Measurements from ENCODE around the gene VEPH1.
"Not testable (repeated sequence)": the region's sequence is repeated elsewhere in the genome, so short reads cannot be mapped to it uniquely, and the experiment has no call there.

Gene VEPH1

GRCh38 chr3:157327837-157328236 lies 175.4 kb downstream of the VEPH1 start:
- Histone ChIP-seq H3K4me3 (no peak overlapping the region), H3K27ac (no peak overlapping the region)

- H3K4me3 ChIP-seq = no peak overlapping the region
- H3K27ac ChIP-seq = no peak overlapping the region
These were observed 176.2 kb downstream of the VEPH1 start for GRCh38 chr3:157327018-157327417.

- not testable (repeated sequence) for H3K4me3 ChIP-seq, H3K27ac ChIP-seq
These were observed 178.3 kb downstream of the VEPH1 start for GRCh38 chr3:157324869-157325268.

GRCh38 chr3:157323360-157323759 lies 179.9 kb downstream of the VEPH1 start:
- no peak overlapping the region for H3K4me3 ChIP-seq
- no peak overlapping the region for H3K27ac ChIP-seq

GRCh38 chr3:157319672-157320071 lies 183.5 kb downstream of the VEPH1 start:
- Histone ChIP-seq H3K4me3 (no peak overlapping the region), H3K27ac (no peak overlapping the region)

- Histone ChIP-seq H3K4me3 (no peak overlapping the region), H3K27ac (no peak overlapping the region)
These were observed 184.5 kb downstream of the VEPH1 start for GRCh38 chr3:157318639-157319288.

GRCh38 chr3:157317895-157318294 lies 185.3 kb downstream of the VEPH1 start:
- Histone ChIP-seq H3K27ac (no peak overlapping the region), H3K4me3 (no peak overlapping the region)

DNA sequence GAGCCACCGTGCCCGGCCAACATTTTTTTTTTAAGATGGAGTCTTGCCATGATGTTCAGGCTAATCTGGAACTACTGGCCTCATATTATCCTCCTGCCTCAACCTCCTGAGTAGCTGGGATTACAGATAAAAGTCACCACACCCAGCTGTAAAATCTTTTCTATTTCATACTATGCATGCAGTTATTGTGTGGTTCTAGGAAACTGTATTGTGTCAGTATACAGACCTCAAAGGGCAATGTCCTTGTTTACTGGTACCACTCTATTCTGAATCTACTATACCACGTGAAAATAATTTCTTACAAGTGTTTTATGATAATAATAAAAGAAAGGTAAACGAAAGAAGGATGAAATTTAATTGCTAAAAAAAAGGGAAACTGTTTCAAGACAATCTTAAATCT lies 190.0 kb downstream of the VEPH1 start:
- Histone ChIP-seq H3K4me3 (no peak overlapping the region), H3K27ac (no peak overlapping the region)

- no peak overlapping the region for H3K4me3 ChIP-seq
These were observed 190.9 kb downstream of the VEPH1 start for GRCh38 chr3:157312376-157312745.

DNA sequence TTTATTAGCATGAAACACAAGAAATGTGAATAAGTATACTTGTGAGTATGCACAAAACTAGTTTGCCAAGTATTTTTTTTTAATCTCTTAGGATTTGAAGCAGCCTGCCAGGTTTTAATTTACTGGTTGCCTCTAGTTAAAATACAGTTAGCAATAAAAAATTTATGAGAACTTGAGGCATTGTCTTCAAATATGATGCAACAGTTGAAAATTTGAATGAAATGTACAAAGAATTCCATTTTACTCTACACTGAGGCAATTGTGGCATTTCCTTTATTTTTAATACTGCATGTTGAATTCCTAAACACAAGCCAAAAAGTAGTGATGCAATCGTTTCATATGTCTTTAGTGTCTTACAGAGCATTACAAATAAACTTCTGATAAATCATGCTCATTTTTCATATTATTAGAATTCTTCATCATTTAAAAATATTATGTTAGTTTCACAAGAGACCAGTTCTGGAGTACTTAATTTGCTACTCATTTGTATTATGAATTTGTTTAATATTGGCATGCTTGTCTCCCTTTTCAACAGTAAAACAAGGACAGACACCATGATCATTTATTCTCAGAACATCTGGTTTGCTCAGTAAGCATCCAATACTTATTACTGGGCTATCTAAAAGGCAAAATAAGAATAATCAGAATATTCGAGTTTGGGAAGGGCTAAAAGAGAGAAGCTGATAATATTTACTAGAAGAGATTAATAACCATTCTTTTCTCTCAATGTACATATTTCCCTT lies 191.4 kb downstream of the VEPH1 start:
- Histone ChIP-seq H3K27ac (peak overlapping the region in 1 of 21 experiments; percentile 15), H3K4me3 (no peak overlapping the region)

More at GRCh38 chr3:157312376-157312745, 190.9 kb downstream of the VEPH1 start:
- H3K27ac ChIP-seq = peak overlapping the region in 1 of 21 experiments; percentile 15

DNA sequence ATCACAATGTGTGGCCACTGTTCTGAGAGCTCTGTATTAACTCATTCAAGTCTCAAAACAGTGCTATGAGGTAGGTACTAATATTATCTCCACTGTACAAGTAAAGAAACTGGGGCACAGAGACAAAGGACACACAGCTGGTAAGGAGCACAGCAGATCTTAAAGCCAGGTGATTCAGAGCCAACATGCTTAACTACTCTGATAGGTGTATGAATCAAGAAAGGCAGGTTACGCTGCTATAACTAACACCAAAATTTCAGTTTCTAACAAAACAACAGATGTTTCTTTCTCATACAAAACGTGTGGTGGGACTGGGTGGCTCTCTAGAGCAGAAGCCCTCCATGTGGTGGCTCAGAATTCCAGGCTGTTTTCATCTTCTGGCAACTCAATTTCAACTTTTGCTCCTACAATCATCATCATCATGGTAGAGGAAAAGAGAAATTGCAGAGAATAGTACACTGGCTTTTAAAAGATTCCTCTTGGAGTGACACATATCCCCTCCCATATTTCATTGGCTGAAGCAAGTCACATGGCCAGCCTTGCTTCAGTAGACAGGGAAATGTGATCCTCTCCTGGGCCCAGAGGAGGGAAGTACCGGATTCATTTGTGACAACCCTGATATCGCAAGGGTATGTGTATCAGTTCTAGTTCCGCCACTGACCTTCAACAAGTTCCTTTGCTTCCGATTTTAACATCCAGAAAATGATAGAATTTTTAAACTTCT lies 192.7 kb downstream of the VEPH1 start:
- H3K27ac ChIP-seq = no peak overlapping the region
- no peak overlapping the region for H3K4me3 ChIP-seq

- H3K4me3 ChIP-seq = no peak overlapping the region
These were observed 196.7 kb downstream of the VEPH1 start for GRCh38 chr3:157306502-157306901.

DNA sequence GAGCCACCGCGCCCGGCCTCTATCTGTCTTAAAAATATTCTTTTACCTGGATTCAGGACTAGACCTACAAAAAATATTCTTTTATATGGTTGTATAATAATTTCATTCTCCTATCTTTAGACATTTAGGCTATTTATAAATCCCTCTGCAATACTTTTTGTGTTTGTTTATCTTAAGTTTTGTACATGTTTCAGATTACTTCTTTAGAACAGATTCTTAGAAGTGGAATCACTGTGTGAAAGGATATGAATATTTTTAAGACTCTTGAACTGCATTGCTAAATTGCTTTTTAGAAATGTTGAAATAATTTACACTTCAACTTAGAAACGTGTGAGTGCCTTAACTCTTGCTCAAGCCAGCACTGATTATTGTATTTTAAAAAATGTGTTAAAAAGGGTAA lies 197.8 kb downstream of the VEPH1 start:
- Histone ChIP-seq H3K27ac (no peak overlapping the region), H3K4me3 (no peak overlapping the region)

More at GRCh38 chr3:157306502-157306901, 196.7 kb downstream of the VEPH1 start:
- no peak overlapping the region for H3K27ac ChIP-seq

DNA sequence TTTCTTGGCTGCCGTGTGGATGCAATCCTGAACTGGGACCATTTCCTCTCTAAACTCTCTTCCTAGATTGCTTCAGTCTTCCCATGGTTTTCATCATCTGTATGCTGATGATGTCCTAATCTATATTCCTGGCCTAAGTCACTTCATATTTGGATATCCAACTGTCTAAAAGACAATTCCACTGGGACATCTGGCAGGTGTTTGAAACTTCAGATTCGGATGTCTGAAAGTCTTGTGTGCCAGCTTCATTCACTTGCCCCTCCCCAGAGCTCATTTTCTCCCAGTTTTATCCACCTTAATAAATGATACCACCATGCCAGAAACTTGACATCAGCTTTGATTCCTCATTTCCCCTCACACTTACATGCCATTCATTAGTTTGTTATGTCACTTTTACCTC lies 201.5 kb downstream of the VEPH1 start:
- Histone ChIP-seq H3K4me3 (no peak overlapping the region), H3K27ac (no peak overlapping the region)

- Histone ChIP-seq H3K27ac (no peak overlapping the region), H3K4me3 (no peak overlapping the region)
These were observed 202.1 kb downstream of the VEPH1 start for GRCh38 chr3:157300981-157301663.

DNA sequence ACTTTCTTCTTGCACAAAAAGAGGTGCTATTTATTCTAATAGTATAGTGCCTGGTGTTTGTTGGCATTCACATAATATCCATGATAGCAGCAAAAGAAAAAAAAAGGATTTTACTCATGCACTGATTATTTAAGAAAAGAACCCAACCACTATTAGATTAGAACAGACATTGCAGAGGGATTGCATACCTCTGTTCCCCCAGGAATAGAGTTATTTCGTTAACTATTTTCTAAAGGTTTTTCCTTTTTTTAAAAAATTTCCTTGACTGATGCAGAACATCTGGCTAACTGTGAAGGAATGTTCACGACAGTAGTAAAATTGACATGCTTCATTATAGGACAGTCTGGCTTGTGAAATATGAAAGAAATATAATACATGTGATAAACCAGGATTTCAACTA lies 203.1 kb downstream of the VEPH1 start:
- no peak overlapping the region for H3K27ac ChIP-seq
- no peak overlapping the region for H3K4me3 ChIP-seq

GRCh38 chr3:157297328-157297915 lies 205.8 kb downstream of the VEPH1 start:
- H3K27ac ChIP-seq = no peak overlapping the region
- no peak overlapping the region for H3K4me3 ChIP-seq

- Histone ChIP-seq H3K4me3 (no peak overlapping the region), H3K27ac (no peak overlapping the region)
These were observed 208.3 kb downstream of the VEPH1 start for GRCh38 chr3:157294953-157295352.

GRCh38 chr3:157294491-157294890 lies 208.7 kb downstream of the VEPH1 start:
- H3K27ac ChIP-seq = no peak overlapping the region
- H3K4me3 ChIP-seq = no peak overlapping the region

GRCh38 chr3:157290766-157291165 lies 212.4 kb downstream of the VEPH1 start:
- H3K27ac ChIP-seq = no peak overlapping the region
- no peak overlapping the region for H3K4me3 ChIP-seq
